Liver (tissue), 3 donors: ENCODE results near the gene FCN1.

ENCODE experiments used
- SP1 ChIP-seq: IDR thresholded peaks from 2 replicates; pipeline ENCODE4 v1.6.1; 2018; ENCODE audit warnings: antibody characterized with exemption, mild to moderate bottlenecking
- TF ChIP-seq, protein P1 (sequence below): fragments of 150-350 bp; IDR thresholded peaks from 2 replicates; pipeline ENCODE4 v1.5.1; 2017; ENCODE audit warnings: improper control_type of control experiment, low read depth, low read length; ENCODE audit not compliant: missing input control
- donor health status: healthy.
- donor health status: healthy.

DNA sequence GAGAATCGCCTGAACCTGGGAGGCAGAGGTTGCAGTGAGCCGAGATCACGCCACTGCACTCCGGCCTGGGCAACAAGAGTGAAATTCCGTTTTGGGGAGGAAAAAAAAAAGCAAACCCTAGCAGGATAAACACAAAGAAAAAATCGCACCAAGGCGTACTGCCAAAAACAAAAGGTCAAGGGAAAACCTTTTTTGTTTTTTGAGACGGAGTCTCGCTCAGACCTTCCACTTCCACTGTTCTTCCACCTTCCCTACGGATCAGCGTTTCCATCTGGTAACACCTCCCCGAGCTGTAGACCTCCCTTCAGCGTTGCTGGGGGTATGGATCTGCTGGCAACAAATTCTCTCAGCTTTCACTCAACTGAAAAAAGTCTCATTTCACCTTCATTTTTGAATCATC, 57.2 kb downstream of the FCN1 start:
- TF ChIP-seq, protein P1, sequence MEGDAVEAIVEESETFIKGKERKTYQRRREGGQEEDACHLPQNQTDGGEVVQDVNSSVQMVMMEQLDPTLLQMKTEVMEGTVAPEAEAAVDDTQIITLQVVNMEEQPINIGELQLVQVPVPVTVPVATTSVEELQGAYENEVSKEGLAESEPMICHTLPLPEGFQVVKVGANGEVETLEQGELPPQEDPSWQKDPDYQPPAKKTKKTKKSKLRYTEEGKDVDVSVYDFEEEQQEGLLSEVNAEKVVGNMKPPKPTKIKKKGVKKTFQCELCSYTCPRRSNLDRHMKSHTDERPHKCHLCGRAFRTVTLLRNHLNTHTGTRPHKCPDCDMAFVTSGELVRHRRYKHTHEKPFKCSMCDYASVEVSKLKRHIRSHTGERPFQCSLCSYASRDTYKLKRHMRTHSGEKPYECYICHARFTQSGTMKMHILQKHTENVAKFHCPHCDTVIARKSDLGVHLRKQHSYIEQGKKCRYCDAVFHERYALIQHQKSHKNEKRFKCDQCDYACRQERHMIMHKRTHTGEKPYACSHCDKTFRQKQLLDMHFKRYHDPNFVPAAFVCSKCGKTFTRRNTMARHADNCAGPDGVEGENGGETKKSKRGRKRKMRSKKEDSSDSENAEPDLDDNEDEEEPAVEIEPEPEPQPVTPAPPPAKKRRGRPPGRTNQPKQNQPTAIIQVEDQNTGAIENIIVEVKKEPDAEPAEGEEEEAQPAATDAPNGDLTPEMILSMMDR, result no peak
- TF ChIP-seq SP1, result no peak
